ENCODE results near the gene SLF1.
A peak's percentile ranks its signal among the peaks of the same experiment; 100 is the strongest.

The SLF1 gene

DNA sequence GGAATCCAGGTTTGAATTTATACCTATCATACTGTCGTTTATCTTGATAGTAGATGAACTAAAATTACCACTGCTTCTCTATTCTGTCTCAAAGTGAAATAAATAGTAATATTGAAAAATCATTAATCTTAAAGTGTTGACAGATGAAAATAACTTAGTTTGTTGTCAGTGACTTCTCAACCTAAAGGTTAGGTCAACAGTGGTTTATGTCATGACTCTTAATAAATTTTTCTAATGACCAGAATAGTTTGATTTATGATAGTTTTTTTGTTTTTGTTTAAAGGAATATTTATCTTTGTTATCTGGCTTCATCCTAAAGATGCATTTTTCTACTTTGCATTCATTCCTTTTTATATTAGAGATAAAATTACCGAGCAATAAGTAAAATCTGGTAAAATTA lies 81.1 kb downstream of the SLF1 start:
- Histone ChIP-seq H3K9me3 (replicated peaks; ENCODE audit: insufficient read depth, low read length) (no peaks in the 10 kb centered on the region), H4K20me1 (ENCODE audit: insufficient read depth, low read length) (no peaks in the 10 kb centered on the region), H3K4me2 (ENCODE audit: low read depth, low read length) (no peak overlapping the region), H3K79me2 (ENCODE audit: low read length) (no peaks in the 10 kb centered on the region), H3F3A (ENCODE audit: insufficient read depth, low read length) (peaks cover 23% of the 10 kb centered on the region), H3K4me1 (ENCODE audit: low read length) (peaks cover 28% of the 10 kb centered on the region), H2AFZ (ENCODE audit: low read length) (no peak overlapping the region), H3K9me2 (replicated peaks; ENCODE audit: insufficient read depth, low read length) (no peaks in the 10 kb centered on the region), H3K27me3 (replicated peaks; ENCODE audit: insufficient read depth, low read length) (no peaks in the 10 kb centered on the region), H3K4me3 (ENCODE audit: low read length) (no peak overlapping the region), H3K27ac (ENCODE audit: low read length) (no peak overlapping the region), H3K36me3 (replicated peaks; ENCODE audit: insufficient read depth, low read length) (0 out of 2 replicates have a peak, but pooled peaks cover 2% of the 10 kb centered on the region), H3K9ac (ENCODE audit: low read length) (no peak overlapping the region)
- no peak for DNase-seq
- no peak for TF ChIP-seq CTCF (IDR thresholded peaks at IDR 0.05; ENCODE audit: low read length)
- TF ChIP-seq EZH2phosphoT487 (IDR thresholded peaks at IDR 0.05; ENCODE audit: low read length), result no peak
- TF ChIP-seq EZH2 (optimal IDR thresholded peaks at IDR 0.05; ENCODE audit: low read depth, low read length), result no peak

DNA sequence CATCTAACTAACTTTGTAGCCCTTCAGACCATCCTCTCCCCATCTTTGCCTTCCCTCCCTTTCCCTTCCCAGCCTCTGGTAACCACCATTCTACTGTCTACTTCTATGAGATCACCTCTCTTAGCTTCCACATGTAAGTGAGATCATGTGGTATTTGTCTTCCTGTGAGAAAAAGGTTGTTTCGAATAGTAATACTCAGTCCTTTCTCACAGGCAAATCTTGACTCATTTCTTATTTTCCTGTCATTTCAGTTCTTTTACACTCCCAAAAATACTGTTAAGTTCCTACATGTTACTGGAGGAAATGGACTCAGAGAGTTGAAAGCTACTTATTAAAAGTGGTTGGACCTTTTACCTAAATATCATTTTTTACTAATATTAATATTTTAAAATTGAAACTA lies 82.1 kb downstream of the SLF1 start:
- Histone ChIP-seq H3F3A (ENCODE audit: insufficient read depth, low read length) (peaks cover 23% of the 10 kb centered on the region), H3K4me1 (ENCODE audit: low read length) (peaks cover 38% of the 10 kb centered on the region), H3K9me3 (replicated peaks; ENCODE audit: insufficient read depth, low read length) (no peaks in the 10 kb centered on the region), H3K36me3 (replicated peaks; ENCODE audit: insufficient read depth, low read length) (0 out of 2 replicates have a peak, but pooled peaks cover 2% of the 10 kb centered on the region), H3K4me3 (ENCODE audit: low read length) (no peak overlapping the region), H3K79me2 (ENCODE audit: low read length) (no peaks in the 10 kb centered on the region), H3K4me2 (ENCODE audit: low read depth, low read length) (no peak overlapping the region), H4K20me1 (ENCODE audit: insufficient read depth, low read length) (no peaks in the 10 kb centered on the region), H3K9me2 (replicated peaks; ENCODE audit: insufficient read depth, low read length) (no peaks in the 10 kb centered on the region), H3K9ac (ENCODE audit: low read length) (no peak overlapping the region), H2AFZ (ENCODE audit: low read length) (no peak overlapping the region), H3K27ac (ENCODE audit: low read length) (no peak overlapping the region), H3K27me3 (replicated peaks; ENCODE audit: insufficient read depth, low read length) (no peaks in the 10 kb centered on the region)
- TF ChIP-seq EZH2 (optimal IDR thresholded peaks at IDR 0.05; ENCODE audit: low read depth, low read length), result no peak
- no peak for TF ChIP-seq CTCF (IDR thresholded peaks at IDR 0.05; ENCODE audit: low read length)
- TF ChIP-seq EZH2phosphoT487 (IDR thresholded peaks at IDR 0.05; ENCODE audit: low read length), result no peak
- no peak for DNase-seq

- DNase-seq, result peak; percentile 89
- peaks cover 56% of the 10 kb centered on the region for H3K4me1 ChIP-seq (ENCODE audit: low read length)
- no peaks in the 10 kb centered on the region for H3K79me2 ChIP-seq (ENCODE audit: low read length)
- H3K27ac ChIP-seq (ENCODE audit: low read length), result peak overlapping the region; percentile 81
- H3K9ac ChIP-seq (ENCODE audit: low read length), result 0 out of 2 replicates have a peak overlapping the region, but pooled peaks have one; percentile 7
- peaks cover 33% of the 10 kb centered on the region for H3F3A ChIP-seq (ENCODE audit: insufficient read depth, low read length)
- no peaks in the 10 kb centered on the region for H3K9me2 ChIP-seq (replicated peaks; ENCODE audit: insufficient read depth, low read length)
- TF ChIP-seq EZH2 (optimal IDR thresholded peaks at IDR 0.05; ENCODE audit: low read depth, low read length) (no peak), CTCF (IDR thresholded peaks at IDR 0.05; ENCODE audit: low read length) (no peak), EZH2phosphoT487 (IDR thresholded peaks at IDR 0.05; ENCODE audit: low read length) (no peak)
- no peaks in the 10 kb centered on the region for H4K20me1 ChIP-seq (ENCODE audit: insufficient read depth, low read length)
- H3K4me3 ChIP-seq (ENCODE audit: low read length), result no peak overlapping the region
- H3K9me3 ChIP-seq (replicated peaks; ENCODE audit: insufficient read depth, low read length), result no peaks in the 10 kb centered on the region
- no peak overlapping the region for H2AFZ ChIP-seq (ENCODE audit: low read length)
- H3K27me3 ChIP-seq (replicated peaks; ENCODE audit: insufficient read depth, low read length), result no peaks in the 10 kb centered on the region
- H3K36me3 ChIP-seq (replicated peaks; ENCODE audit: insufficient read depth, low read length), result no peaks in the 10 kb centered on the region
- H3K4me2 ChIP-seq (ENCODE audit: low read depth, low read length), result peak overlapping the region; percentile 67; the same call in 1 of the 2 replicates
Measured at GRCh38 chr5:94702729-94703128, 84.3 kb downstream of the SLF1 start.
